Activated CD4-positive, alpha-beta T cell treated with anti-CD3 and anti-CD28 coated beads, Interleukin-10, Interleukin-2, amounts not matched to agents 100 ng/mL and 50 ng/mL, durations not matched to agents 16 hours and 8 hours (primary cell): ENCODE measurements around the gene SRSF1.

Experiments used
- DNase-seq: peaks from one replicate; pipeline ENCODE4 v3.0.0-alpha.2; 2020

SRSF1 gene

GRCh38 chr17:58010067-58010799, 3.2 kb upstream of the SRSF1 start:
- DNase-seq, result no peak

- DNase-seq, result no peak
Observed at GRCh38 chr17:58007781-58008706, 998 bp upstream of the SRSF1 start.

- peak; percentile 80 for DNase-seq
Observed at GRCh38 chr17:58006560-58006923, 504 bp downstream of the SRSF1 start.

- no peak for DNase-seq
Observed at GRCh38 chr17:58005728-58006559, 1.1 kb downstream of the SRSF1 start.

GRCh38 chr17:58005031-58005727, 1.9 kb downstream of the SRSF1 start:
- no peak for DNase-seq

GRCh38 chr17:58004060-58004459, 3.0 kb downstream of the SRSF1 start:
- no peak for DNase-seq

- no peak for DNase-seq
Observed at GRCh38 chr17:58002973-58003372, 4.1 kb downstream of the SRSF1 start.

- DNase-seq, result no peak
Observed at GRCh38 chr17:58002154-58002948, 4.7 kb downstream of the SRSF1 start.

- DNase-seq, result no peak
Observed at GRCh38 chr17:58001461-58002124, 5.5 kb downstream of the SRSF1 start.

GRCh38 chr17:57999496-58000017, 7.5 kb downstream of the SRSF1 start:
- DNase-seq, result peak; percentile 72

- no peak for DNase-seq
Observed at GRCh38 chr17:57999010-57999495, 8.0 kb downstream of the SRSF1 start.

- no peak for DNase-seq
Observed at GRCh38 chr17:57997085-57997809, 9.8 kb downstream of the SRSF1 start.

GRCh38 chr17:57995076-57995956, 11.7 kb downstream of the SRSF1 start:
- DNase-seq, result peak; percentile 71

GRCh38 chr17:57994436-57994835, 12.6 kb downstream of the SRSF1 start:
- no peak for DNase-seq

- DNase-seq, result no peak
Observed at GRCh38 chr17:57993471-57994365, 13.3 kb downstream of the SRSF1 start.

- no peak for DNase-seq
Observed at GRCh38 chr17:57991537-57991936, 15.5 kb downstream of the SRSF1 start.

- DNase-seq, result no peak
Observed at GRCh38 chr17:57990037-57990436, 17.0 kb downstream of the SRSF1 start.
